Measurements from ENCODE around the gene MEGF10. TPM values are rescaled to one million over a fixed set of nuclear protein-coding genes. Genes with fewer than 3 reads are reported as not detected.
"Not testable (repeated sequence)": the region's sequence is repeated elsewhere in the genome, so short reads cannot be mapped to it uniquely, and the experiment has no call there.

The MEGF10 gene
- total RNA-seq, 1 donor from 2014 or later, result 1.3 TPM

DNA sequence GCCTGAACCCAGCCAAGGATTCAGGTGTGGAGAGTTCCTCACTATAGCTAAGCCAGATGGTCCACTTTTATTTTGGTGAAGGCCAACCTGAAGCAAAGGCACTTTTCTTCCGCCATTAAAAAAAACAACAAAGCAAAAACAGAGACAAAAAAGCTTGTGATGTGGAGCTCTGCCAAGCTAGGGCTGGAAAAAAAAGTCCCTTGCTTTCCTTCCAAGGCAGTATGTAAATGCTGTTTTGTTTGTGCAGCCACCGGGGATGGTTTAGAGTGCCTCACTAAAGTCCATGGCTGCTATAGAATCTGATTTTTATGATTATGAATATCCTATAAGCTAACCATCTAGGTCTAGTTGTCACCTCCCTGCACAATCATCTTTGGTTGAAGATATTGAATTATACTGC is 14.9 kb downstream of the MEGF10 start:
- no peak for DNase-seq (ENCODE audit: low read depth)
- TF ChIP-seq, protein P1, sequence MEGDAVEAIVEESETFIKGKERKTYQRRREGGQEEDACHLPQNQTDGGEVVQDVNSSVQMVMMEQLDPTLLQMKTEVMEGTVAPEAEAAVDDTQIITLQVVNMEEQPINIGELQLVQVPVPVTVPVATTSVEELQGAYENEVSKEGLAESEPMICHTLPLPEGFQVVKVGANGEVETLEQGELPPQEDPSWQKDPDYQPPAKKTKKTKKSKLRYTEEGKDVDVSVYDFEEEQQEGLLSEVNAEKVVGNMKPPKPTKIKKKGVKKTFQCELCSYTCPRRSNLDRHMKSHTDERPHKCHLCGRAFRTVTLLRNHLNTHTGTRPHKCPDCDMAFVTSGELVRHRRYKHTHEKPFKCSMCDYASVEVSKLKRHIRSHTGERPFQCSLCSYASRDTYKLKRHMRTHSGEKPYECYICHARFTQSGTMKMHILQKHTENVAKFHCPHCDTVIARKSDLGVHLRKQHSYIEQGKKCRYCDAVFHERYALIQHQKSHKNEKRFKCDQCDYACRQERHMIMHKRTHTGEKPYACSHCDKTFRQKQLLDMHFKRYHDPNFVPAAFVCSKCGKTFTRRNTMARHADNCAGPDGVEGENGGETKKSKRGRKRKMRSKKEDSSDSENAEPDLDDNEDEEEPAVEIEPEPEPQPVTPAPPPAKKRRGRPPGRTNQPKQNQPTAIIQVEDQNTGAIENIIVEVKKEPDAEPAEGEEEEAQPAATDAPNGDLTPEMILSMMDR (IDR thresholded peaks at IDR 0.05; ENCODE audit: insufficient read depth, low read length, poor library complexity, severe bottlenecking), result no peak
- no peaks in the 10 kb centered on the region for H3K36me3 ChIP-seq (ENCODE audit: control insufficient read depth, insufficient read depth, low read length)
- H3K27me3 ChIP-seq (ENCODE audit: control insufficient read depth, insufficient read depth, low read length), result no peaks in the 10 kb centered on the region
- H3K4me3 ChIP-seq (ENCODE audit: low read depth, low read length), result no peak overlapping the region

DNA sequence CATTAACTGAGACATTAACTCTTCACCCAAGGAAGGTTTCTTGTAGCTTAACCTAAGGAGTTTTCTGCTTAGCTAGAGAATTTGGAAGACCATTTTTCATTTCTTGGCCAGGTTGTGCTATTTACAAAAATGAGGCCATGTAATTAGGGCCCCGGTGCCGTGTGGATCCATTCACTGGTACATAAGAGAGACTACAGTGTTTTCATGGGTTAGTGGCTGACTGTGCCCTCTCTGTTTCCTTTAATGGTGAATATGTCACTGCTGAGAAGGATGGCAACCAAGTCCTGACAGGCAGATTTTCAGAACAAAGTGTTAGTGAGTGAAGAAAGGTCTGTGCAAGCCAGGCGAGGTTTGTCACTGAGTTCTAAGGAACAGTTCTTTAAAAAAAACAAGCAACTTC is 15.4 kb downstream of the MEGF10 start:
- Histone ChIP-seq H3K4me3 (ENCODE audit: low read depth, low read length) (no peak overlapping the region), H3K27me3 (ENCODE audit: control insufficient read depth, insufficient read depth, low read length) (no peaks in the 10 kb centered on the region), H3K36me3 (ENCODE audit: control insufficient read depth, insufficient read depth, low read length) (no peaks in the 10 kb centered on the region)
- TF ChIP-seq, protein P1 (IDR thresholded peaks at IDR 0.05; ENCODE audit: insufficient read depth, low read length, poor library complexity, severe bottlenecking), result no peak
- no peak for DNase-seq (ENCODE audit: low read depth)

DNA sequence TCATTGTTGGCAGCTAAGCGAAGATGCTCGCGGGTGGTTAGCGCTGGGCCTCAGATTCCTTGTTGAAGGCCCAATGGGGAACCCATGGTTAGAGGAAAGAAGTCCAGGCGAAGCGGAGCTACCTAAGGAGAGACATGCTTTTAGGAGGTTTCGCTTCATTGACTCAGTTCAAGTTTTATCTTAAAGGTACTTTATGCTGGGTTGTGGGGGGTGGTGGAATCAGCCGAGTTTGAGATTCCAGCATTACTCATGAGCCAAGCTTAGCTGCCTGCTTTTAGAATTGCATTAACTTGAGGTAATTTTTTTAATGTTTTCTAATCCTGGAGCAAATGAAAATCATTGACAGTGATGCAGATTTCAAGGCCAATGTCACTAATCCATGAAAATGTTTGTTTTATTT is 16.1 kb downstream of the MEGF10 start:
- H3K4me3 ChIP-seq (ENCODE audit: low read depth, low read length), result no peak overlapping the region
- H3K36me3 ChIP-seq (ENCODE audit: control insufficient read depth, insufficient read depth, low read length), result no peaks in the 10 kb centered on the region
- TF ChIP-seq, protein P1 (IDR thresholded peaks at IDR 0.05; ENCODE audit: insufficient read depth, low read length, poor library complexity, severe bottlenecking), result no peak
- H3K27me3 ChIP-seq (ENCODE audit: control insufficient read depth, insufficient read depth, low read length), result no peaks in the 10 kb centered on the region
- peak; percentile 29 for DNase-seq (ENCODE audit: low read depth)

DNA sequence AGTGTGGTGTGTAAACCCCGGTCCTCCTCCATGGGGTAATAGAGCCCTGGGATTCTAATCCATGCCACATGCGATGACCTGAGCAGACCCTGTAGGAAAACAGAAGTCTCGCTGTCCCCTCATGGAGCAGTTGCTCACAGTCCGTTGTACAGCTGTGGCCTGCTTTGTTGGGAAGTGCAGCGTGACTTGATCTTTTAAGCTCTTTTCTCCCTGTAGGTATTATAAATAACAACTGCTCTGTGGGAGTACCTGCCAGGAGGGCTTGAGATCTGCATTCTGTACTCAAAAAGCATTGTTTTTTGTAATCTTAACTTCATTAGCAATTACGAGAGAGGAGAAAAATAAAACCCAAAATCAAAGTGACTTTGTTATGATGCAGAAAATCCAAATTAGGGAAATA is 17.3 kb downstream of the MEGF10 start:
- DNase-seq (ENCODE audit: low read depth), result no peak
- H3K27me3 ChIP-seq (ENCODE audit: control insufficient read depth, insufficient read depth, low read length), result no peaks in the 10 kb centered on the region
- H3K36me3 ChIP-seq (ENCODE audit: control insufficient read depth, insufficient read depth, low read length), result no peaks in the 10 kb centered on the region
- no peak overlapping the region for H3K4me3 ChIP-seq (ENCODE audit: low read depth, low read length)
- TF ChIP-seq, protein P1 (IDR thresholded peaks at IDR 0.05; ENCODE audit: insufficient read depth, low read length, poor library complexity, severe bottlenecking), result no peak

DNA sequence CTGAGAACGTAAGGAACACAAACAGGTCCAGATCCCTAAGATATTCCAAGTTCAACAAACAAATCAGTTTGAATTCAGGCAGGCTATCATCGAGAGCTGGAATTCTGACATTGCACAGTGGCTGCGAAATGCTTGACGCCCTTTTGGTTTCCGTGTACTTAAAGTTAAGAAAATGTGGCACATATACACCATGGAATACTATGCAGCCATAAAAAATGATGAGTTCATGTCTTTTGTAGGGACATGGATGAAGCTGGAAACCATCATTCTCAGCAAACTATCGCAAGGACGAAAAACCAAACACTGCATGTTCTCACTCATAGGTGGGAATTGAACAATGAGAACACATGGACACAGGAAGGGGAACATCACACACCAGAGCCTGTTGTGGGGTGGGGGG is 17.7 kb downstream of the MEGF10 start:
- H3K4me3 ChIP-seq (ENCODE audit: low read depth, low read length); H3K36me3 ChIP-seq (ENCODE audit: control insufficient read depth, insufficient read depth, low read length); DNase-seq (ENCODE audit: low read depth); H3K27me3 ChIP-seq (ENCODE audit: control insufficient read depth, insufficient read depth, low read length): not testable (repeated sequence)

DNA sequence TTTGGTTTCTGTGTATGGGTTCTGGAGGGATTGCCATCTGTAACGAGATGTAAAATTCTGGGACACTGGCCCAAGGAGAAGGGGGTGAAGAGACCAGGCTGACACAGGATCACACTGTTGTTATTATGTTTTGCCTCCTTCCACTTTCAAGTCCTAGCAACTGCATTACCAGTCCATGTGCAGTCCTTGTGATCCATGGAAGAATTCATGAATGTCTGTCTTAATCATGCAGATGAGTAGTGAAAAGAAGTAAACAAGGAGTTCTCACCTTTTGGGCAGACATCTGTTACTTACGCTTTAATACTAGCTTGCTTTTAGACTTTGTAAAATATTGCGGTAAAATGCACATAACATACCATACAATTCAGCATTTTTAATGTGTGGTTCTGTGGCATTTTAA is 18.3 kb downstream of the MEGF10 start:
- Histone ChIP-seq H3K4me3 (ENCODE audit: low read depth, low read length) (no peak overlapping the region), H3K27me3 (ENCODE audit: control insufficient read depth, insufficient read depth, low read length) (no peaks in the 10 kb centered on the region), H3K36me3 (ENCODE audit: control insufficient read depth, insufficient read depth, low read length) (no peaks in the 10 kb centered on the region)
- TF ChIP-seq, protein P1 (IDR thresholded peaks at IDR 0.05; ENCODE audit: insufficient read depth, low read length, poor library complexity, severe bottlenecking), result no peak
- no peak for DNase-seq (ENCODE audit: low read depth)

All from kidney epithelial cell (primary cell).